Activated CD4-positive, CD25-positive, alpha-beta regulatory T cell treated with anti-CD3 and anti-CD28 coated beads, Interleukin-2, amount 50 U/mL, for 16 hours (primary cell): ENCODE results near the gene AUTS2.

Experiments
- DNase-seq: peaks from one replicate; pipeline ENCODE4 v3.0.0-alpha.2; 2020; ENCODE audit warnings: low read depth, low spot score

The AUTS2 gene

DNA sequence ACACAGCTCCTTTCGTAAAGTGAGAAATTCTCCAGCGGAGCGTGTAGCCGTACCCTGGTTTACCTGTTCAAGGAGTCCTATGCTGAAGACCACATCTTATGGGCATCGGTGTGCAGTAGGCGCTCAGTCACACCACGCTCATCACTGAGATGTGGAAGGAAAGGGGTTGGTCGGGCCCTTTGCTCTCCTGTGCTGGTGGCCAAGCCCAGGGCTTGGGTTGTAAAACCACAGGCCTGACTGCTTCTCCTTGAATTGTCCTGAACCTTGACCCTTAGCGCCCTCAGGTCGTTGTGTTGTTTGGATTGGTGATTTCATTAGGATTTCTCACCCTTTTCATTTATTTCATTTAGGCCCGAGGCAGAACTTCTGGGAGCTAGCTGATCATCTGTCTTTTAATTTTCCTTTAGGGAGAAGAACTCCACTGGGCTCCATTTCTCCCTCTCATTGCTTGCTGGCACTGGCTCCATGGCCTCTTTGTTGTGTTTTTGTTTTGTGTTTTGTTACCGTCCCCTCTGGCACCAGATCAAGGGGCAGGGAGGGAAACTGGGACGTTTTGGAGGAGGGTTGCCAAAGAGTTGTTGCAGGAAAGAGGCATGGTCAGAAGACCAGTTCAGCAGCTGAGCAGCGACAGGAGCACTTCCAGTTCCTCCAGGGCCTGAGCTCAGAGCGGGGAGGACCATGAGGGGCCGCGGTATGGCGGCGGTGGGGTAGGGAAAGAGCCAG is 1022.2 kb downstream of the AUTS2 start:
- no peak for DNase-seq

DNA sequence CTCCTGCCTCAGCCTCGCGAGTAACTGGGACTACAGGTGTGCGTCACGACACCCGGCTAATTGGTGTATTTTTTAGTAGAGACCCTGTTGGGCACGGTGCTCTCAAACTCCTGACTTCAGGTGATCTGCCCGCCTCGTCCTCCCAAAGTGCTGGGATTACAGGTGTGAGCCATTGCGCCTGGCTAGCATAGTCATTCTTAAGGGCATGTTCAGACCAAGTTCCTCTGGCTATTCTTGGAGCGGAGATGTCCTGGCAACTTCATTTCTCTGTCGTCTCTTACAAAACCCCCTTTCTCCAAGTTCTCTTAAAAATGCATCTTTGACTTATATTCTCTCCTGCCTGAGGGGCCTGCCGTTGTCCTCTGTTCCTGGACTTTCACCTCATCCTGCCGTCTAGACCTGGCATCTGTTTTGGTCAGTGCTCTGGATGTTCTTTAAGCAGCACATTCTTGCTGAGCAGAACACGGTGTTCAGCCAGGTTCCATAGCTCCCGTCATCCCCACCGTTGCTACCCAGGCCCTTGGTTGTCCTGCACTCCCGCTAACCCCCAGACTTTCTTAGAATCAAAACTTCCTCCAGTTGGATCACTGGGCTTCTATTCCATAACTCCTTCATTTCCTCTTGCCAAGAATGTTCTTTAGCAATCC is 1023.8 kb downstream of the AUTS2 start:
- no peak for DNase-seq

DNA sequence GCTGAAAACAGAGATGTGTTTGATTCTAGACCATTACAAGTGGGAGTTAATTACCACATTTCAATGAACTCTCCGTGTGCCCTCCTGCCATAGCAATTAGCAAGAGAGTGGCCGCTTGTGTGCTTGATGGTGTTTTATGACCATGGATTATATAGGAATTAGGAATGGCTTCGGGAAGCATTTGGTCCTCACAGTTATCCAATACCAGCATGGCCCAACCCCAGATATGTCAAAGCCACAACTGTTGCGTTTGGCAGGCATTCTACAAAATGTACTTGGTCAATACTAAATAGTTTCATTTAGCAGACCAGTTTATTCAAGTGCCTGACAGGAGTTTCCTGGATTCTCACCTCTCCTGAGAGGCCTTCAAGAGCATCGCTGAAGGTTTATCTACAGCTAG is 1024.7 kb downstream of the AUTS2 start:
- DNase-seq, result no peak

DNA sequence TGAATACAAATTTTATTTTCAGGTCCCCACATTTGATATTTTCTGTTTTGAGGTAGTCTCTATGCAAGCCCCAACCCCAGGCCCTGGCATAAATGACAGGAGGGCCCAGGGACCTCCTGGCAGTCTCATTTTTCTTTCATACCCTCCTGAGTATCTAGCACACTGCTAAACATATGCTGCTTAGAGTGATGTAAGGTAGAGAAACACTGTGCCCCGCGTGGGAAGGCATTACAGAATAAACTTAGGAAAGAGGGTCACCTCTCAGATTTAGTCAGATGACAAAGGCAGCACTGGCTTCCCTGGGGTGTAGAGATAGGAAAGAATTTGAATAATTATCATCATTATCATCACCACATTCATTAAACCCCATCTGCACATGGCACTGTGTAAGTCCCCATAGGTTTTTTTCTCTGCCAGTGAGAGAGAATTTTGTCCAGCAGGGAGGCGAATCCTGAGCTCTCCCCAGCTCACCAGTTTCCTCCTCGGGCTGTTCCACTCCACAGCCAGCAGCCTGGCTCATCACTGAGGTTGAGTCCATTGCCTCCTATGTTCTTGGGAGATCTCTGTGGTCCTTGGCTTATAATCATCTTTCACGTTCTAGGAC is 1026.3 kb downstream of the AUTS2 start:
- no peak for DNase-seq

DNA sequence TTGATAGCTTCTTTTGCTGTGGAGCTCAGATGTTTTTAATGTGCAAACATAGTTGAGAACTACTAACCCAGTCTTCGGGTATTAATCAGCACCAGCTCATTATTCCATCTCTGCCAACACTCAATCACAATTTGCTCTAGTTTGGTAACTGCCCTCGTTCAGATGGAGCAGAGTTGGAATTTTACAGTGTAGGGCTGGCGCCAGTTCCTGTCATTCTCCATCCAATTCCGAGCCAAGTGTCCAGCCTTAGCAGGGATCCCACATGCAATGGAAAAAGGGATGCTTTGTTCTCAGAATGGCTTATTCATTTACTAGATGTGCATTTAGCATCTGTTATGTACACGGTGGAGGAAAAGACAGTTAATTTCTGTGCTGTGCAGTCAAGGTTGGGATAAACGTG is 1029.2 kb downstream of the AUTS2 start:
- DNase-seq, result no peak

DNA sequence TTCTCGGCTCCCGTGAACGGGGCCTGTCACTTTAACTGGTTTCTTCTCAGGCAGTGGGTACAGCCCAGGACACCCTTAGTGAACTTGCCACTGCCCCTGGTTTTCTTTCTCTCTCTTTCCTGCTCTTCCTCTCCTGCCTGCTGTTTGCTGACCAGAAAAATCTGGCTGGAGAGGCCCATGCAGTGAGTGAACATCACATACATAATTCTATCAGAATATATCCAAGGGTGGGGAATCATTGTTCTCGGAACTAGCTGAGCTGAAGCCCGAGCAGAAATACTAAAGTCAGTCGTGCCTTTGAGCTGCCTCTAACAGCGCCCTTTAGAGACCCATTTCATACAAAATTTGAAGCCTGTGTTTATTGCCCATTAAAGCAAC is 1032.2 kb downstream of the AUTS2 start:
- no peak for DNase-seq

DNA sequence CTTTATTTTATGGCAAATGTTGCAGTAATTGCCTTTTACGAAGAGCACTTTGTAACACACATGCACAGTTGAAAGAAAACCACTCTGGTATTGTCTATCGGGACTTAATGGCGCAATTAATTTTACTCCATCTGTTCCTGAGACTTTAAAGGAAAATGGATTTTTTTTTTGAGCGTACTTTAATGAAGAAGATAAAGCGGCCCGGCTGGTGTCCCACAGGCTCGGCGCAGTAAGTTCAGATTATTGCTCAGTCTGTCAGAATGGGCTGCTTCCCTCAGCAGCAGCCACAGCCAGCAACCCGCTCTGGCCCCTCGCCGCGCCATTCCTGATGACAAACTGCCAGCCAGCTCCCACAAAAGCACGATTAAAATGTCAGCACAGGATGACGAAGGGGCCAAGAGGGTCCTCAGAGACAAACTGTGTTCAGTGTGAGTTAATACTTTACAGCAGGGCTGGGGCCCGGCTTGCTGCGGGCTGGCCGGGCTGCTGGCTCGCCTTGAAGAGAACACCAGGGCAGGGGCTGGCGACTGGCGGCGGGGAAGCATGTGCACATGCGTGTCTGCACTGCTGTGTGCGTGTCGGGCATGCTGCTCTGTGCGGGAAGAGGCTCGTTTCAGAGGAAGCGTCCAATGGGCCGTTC is 1032.7 kb downstream of the AUTS2 start:
- DNase-seq, result no peak

DNA sequence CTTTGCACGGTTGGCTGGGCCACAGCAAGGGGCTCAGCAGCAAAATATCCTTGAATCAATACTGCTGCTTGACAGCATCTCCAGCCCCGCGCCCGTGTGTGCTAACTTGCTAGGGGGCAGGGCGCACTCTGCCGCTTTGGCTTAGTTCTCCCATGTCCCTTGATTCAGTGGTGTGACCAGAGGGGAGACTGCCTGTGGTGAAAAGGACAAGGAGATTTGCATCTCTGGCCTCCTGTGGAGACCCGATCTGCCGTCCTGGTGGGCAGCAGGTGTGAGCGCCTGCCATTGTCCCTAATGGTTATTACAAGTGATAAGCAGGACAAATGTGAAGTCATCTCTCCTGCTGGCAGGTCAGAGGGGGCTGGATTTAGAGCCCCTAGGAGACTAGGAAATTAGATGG is 1033.4 kb downstream of the AUTS2 start:
- no peak for DNase-seq

DNA sequence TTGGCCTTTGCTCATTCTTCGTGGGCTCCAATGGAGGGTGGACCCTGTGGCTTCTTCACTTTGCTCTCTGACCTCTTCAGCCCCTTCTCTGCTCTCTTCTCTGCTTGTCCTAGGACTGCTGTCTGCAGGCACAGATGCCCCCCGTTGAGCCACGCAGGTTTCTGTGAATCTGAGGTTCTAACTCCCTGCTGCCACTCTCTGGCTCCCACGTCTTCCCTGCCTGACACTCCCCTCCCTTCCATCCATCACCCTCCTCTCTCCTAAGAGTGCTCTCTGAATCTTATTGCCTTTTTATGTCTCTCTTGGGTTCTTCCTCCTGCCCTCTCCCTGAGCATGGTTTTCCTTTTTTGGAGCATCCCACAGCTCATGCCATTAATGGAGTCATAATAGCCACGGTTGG is 1034.1 kb downstream of the AUTS2 start:
- no peak for DNase-seq

DNA sequence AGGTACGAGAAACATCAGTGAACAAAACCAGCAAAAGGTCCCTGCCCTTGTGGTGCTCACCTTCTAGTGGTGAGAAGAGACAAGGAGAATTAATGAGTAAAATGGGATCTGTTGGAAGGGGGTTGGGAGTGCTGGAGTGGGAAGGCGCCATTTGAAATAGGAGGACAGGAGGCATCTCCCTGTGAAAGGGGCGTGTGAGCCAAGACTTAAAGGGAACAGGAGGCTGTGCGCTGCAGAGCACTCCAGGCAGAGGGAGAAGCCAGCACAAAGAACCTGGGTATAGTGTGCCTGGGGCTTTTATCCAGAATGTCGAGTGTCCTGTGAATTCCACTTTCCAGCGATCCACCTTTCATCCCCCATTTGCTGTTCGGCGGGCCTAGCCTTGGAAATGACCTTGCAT is 1035.8 kb downstream of the AUTS2 start:
- DNase-seq, result no peak

DNA sequence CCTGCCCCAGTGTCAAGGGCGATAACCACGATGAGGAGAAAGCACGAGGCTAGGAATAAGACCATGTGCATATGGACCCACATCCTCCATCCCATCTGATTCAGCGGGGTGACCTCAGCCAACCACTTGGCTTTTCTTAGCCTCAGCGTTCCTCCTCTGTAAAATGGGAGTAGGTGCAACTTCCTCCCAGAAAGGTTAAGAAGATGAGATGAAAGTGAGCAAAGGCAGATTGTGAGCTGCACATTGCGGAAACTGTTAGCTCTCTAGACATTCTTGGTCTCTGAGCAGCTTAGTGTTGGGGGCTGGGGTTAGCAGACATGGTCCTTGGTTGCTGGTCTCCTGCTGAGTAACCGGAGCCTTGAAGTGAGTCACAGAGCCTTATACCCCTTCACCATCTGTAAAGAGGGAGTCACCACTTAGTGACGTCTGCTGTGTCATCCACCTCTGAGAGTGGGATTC is 1036.4 kb downstream of the AUTS2 start:
- no peak for DNase-seq

DNA sequence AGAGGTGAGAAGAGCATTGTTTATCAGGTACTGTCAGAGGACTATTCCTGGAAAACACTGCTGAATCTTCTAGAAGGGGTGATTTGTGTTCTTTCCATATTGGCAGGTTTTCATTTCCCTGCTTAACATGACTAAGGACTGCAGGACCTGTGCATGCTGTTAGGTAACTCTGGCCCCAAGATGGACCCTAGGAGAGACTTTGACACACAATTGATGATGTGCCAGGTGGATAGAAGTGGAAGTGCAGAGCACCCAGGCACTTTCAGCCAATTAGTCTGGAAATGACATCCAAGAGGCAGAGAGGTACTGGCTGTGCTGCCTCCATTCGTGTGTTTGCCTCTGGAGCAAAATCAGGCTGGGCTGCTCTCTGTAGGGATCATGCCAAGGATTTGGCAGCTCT is 1037.4 kb downstream of the AUTS2 start:
- no peak for DNase-seq

DNA sequence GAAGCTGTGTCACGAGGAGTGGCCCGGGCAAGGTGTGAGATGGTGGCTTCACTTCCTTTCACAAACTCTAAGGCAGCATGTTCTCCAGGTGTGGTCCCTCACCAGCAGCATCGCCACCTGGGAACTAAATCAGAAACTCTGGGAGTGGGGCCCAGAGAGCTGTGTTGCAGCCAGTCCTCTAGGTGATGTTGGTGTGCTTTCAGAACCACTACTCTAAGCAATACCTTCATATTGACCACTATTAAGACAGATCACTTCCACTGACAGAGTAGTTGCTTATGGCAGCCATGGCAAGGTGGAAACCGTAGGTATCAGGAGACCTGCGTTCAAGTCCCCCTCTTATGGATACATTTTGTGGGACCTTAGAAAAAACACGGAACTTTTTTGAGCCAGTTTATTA is 1037.9 kb downstream of the AUTS2 start:
- DNase-seq, result no peak

DNA sequence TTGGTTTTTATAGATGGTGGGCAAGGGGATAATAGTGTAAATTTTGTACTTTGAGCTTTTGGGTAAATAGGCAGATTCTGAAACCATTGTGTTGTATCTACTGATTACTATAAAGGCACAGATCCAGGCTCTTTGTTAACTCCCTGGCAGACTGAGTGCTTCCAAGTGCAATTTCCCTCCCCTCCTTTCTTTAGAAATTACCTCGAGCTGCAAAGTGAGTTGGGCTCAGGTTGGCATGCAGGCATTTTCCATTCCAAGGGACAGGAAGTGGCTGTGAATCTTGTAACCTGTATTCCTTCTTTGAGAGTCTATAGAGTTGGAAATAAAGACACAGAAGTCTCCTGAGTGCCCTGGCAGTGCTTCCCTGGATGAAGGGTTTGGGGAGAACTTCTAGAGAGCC is 1039.5 kb downstream of the AUTS2 start:
- no peak for DNase-seq

DNA sequence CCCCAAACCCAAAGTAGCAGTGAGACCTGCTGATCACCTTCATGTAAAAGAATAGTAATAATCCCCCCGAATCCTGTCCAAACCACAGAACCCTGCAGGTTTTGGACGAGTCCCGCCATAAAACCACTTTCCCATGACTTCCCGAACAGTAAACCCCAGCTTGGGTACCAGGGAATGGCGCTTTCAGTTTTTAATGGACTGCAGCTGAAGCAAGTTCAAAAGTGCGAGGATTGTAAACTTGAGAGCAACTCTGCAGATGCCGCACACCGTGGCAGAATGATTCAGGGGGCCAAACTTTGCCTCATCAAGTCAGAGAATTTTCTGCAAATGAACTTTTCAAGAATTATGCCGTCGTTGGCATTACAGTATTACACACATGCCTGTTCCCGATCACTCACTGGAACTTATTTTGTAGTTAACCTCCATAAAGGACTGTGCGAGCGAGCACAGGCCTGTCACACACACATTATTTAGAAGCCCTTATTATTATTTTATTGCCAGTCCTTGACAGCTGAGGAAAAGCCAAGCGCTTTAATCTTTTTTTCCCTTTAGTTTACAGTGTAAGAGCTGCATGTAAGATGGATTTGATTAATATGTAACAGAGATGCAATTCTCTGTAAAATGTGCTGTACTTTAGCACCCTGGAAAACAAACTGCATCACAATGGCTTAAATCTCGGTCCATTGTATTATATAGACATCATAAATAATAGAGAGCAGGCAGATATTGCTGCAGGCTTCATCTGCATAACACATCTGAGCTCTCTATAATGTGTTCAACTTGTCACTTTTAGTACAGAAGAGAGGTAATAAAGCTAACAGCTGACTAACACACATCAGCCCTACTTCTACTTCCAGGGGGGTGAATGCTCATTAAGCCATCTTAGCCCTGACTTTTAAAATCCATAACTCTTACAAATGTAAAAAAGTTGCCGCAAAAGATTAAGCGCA is 1040.2 kb downstream of the AUTS2 start:
- DNase-seq, result no peak

DNA sequence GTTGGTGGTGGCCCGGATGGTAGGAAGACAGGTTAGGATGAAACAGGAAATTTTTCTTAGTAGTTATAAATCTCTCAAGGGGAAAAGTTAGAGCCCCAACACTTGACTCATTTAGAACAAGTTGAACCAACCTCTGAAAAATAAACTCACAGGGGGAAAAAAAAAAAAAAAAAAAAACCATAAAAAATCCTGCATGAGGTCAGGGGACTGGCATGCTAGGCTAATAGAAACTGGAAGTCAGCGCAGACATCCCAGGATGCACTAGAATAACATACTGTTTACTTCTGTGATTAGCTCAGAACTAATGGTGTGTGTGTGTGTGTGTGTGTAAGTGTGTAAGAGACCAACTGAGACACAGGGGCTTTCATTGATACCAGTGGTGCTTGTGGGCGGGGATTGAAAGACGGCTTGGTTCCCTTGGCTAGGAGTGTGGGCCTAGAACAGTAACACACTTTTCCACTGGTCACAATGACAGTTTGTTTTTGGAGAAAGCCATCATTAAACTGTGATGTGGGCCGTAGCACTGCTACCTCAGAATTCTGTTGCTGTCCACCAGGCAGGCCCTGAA is 1042.1 kb downstream of the AUTS2 start:
- no peak for DNase-seq

DNA sequence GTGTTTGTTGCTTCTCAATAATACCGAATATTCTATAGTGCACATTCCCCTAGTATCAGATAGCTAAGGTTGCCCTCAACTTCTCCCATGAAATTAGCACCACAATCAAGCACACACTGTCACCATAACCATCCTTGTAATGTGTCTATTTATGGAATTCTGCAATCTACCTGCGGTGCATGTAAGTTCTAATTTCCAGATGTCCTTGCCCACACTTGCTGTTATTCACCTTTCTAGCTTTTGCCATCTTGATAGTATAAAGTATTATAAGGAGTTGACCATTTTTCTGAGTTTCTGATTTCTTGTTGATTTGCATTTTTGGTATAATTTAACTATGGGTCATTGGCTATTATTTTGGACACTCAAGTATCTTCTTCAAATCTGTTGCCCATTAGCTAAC is 1043.6 kb downstream of the AUTS2 start:
- DNase-seq, result no peak

DNA sequence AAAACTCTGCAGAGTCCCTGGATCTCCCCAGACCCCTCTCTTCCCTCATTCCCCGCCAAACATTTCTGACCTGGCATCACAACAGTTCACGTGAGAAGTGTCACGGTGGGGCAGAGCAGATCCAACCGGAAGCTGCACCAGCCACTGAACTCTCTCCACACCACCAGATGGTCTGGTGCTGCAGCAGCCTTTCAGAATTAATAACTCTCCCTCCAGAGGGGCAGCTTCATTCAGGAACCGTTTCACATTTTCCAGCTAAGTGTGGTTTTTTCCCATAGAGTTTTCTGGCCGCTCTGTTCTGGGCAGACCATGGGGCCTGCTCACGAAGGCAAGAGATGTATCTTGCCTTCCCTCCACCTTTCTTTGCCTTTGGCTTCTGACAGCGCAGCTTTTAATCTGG is 1047.0 kb downstream of the AUTS2 start:
- no peak for DNase-seq

DNA sequence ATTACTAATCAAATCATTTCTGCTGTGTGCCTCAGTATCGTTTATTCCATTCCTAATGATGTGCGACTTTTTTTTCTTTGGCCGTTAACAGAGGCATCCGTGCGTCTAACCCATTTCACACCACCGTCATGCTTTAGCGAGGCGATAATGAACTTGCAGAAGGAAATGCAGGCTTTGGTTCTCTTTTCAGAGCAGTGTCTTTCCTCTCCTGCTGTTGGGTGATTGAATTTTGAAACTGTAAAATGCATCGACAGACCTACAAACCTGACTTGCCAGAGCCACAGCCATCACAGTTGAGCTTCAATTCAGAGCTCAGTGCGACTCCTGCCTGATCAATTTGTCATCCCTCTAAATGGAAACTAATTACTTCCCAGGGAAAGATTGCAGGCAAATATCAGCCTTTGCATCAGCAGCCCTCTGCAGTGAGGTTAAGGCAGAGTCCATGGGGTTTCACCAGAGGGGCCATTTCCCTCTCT is 1047.6 kb downstream of the AUTS2 start:
- DNase-seq, result no peak

DNA sequence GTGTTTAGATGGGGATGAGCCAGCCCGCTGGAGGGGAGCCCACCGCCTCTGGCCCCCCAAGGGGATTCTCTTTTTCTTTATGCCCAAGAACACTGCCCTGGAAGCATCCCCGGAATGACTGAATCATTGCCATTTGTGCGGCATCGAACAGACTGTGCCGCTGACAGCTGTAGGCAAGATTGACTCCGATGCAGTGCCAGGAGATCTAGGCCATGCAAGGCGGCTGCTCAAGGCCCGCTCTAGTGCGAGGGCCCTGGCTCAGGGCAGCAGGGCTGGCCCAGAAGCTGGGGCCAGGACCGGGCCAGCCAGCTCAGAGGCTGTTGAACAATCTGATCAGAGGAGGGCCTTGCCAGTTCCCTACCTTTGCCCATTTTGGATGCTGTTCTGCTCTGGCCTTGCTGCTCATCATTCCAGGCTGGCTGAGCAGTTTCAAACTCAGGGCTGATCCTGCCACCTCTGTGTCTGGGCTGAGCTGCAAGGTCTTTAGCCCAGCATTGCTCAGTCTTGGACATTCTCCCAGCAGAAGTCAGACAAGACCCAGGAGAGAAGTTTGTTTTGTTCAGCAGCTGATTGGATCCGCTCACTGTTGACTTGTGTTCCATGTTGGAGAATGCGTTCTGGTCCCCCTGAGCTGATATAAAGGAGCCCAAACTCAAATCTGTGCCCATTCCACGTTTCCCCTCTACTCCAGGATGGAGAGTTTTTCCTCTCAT is 1048.4 kb downstream of the AUTS2 start:
- DNase-seq, result no peak
